GM23248 (cell line): ENCODE results near the gene TMEM131L. TPM values are rescaled to one million over a fixed set of nuclear protein-coding genes. Genes with fewer than 3 reads are reported as not detected.

Experiments
- DNase-seq: peaks from one replicate; pipeline ENCODE4 v3.0.0-alpha.2; 2015
- H2AFZ ChIP-seq: fragments of 200-600 bp; sonication (generic); 2 replicates; pipeline ENCODE4 v1.6.1; 2016; ENCODE audit warnings: antibody characterized with exemption
- H3F3A ChIP-seq: fragments of 200-600 bp; sonication (generic); 2 replicates; pipeline ENCODE4 v1.6.1; 2016; ENCODE audit warnings: mild to moderate bottlenecking, antibody characterized with exemption, mixed run types; ENCODE audit not compliant: insufficient read depth
- H3K27ac ChIP-seq: fragments of 200-600 bp; sonication (generic); 2 replicates; pipeline ENCODE4 v1.5.1; 2016; ENCODE audit warnings: mild to moderate bottlenecking
- H3K27me3 ChIP-seq: fragments of 200-600 bp; sonication (generic); replicated peaks from 2 replicates; pipeline ENCODE4 v1.6.1; 2016; ENCODE audit warnings: mild to moderate bottlenecking; ENCODE audit not compliant: insufficient read depth
- H3K36me3 ChIP-seq: fragments of 200-600 bp; sonication (generic); 2 replicates; pipeline ENCODE4 v1.6.1; 2016; ENCODE audit warnings: low read depth, mild to moderate bottlenecking
- H3K4me1 ChIP-seq: fragments of 200-600 bp; sonication (generic); 2 replicates; pipeline ENCODE4 v1.6.1; 2016; ENCODE audit warnings: mild to moderate bottlenecking; ENCODE audit not compliant: insufficient read depth
- H3K4me2 ChIP-seq: fragments of 200-600 bp; sonication (generic); one replicate; pipeline ENCODE4 v1.6.1; 2016; ENCODE audit warnings: mild to moderate bottlenecking; ENCODE audit not compliant: unreplicated experiment
- H3K4me3 ChIP-seq: fragments of 200-600 bp; sonication (generic); 2 replicates; pipeline ENCODE4 v1.5.1; 2016; ENCODE audit warnings: mild to moderate bottlenecking
- H3K79me2 ChIP-seq: fragments of 200-600 bp; sonication (generic); 2 replicates; pipeline ENCODE4 v1.6.1; 2016; ENCODE audit warnings: mild to moderate bottlenecking; ENCODE audit not compliant: insufficient read depth
- H3K9ac ChIP-seq: fragments of 200-600 bp; sonication (generic); 2 replicates; pipeline ENCODE4 v1.6.1; 2016; ENCODE audit warnings: mild to moderate bottlenecking
- H3K9me2 ChIP-seq: fragments of 200-600 bp; sonication (generic); 2 replicates; pipeline ENCODE4 v1.6.1; 2016; ENCODE audit warnings: mixed run types, mild to moderate bottlenecking, moderate library complexity; ENCODE audit not compliant: insufficient read depth
- H3K9me3 ChIP-seq: fragments of 200-600 bp; sonication (generic); one replicate; pipeline ENCODE4 v1.6.1; 2017; ENCODE audit warnings: low read depth
- H4K20me1 ChIP-seq: fragments of 200-600 bp; sonication (generic); 2 replicates; pipeline ENCODE4 v1.6.0; 2016; ENCODE audit not compliant: insufficient read depth
- EZH2 ChIP-seq: fragments of 200-600 bp; sonication (generic); IDR thresholded peaks from 2 replicates; pipeline ENCODE4 v1.6.1; 2018; ENCODE audit warnings: antibody characterized with exemption, mild to moderate bottlenecking; ENCODE audit not compliant: insufficient read depth, poor library complexity, severe bottlenecking
- EZH2phosphoT487 ChIP-seq: fragments of 200-600 bp; sonication (generic); IDR thresholded peaks from 2 replicates; pipeline ENCODE4 v1.6.1; 2018; ENCODE audit warnings: antibody characterized with exemption, moderate library complexity, mild to moderate bottlenecking, low read depth; ENCODE audit not compliant: insufficient read depth
- WGBS, 2 experiments: methylation state at CpG; one replicate each; pipeline ENCODE4 v1.1.6; 2015 to 2017; ENCODE audit warnings: low lambda C conversion rate in 2 of 2, low coverage in 1 of 2; ENCODE audit errors: missing lambda C conversion rate in 2 of 2; 5-methylcytosine and 5-hydroxymethylcytosine counted together
- in situ Hi-C: fragments of 300-500 bp; cut with MboI; formaldehyde crosslinking; loops from 2 replicates; pipeline ENCODE4 v1.15.0; 2020
- polyA plus RNA-seq: library from polyadenylated mRNA; unstranded; fragments of >200 nt; fragmentation: Nextera tagmentation; extraction: Ambion mirVana; gene quantifications from 2 replicates; pipeline ENCODE4 v1.2.1, GENCODE V29; 2016
- total RNA-seq: library from RNA; depleted of rRNA; stranded (reverse); fragments of >200 nt; shearing (Covaris generic); gene quantifications from 2 replicates; pipeline ENCODE4 v1.2.3, GENCODE V29; 2014

TMEM131L gene
- total and polyA plus RNA-seq, 2 experiments from 2014 or later: 8.7 to 11.1 TPM

GRCh38 chr4:153432965-153433753 is 33.0 kb upstream of the TMEM131L start:
- H4K20me1 ChIP-seq: no peaks in the 10 kb centered on the region
- no peaks in the 10 kb centered on the region for H3K36me3 ChIP-seq
- DNase-seq: peak; percentile 89
- no peaks in the 10 kb centered on the region for H3K9me3 ChIP-seq
- in situ Hi-C loops: loop anchor here (10.0 kb wide), 1 partner anchor 142 kb away; no protein-coding TSS in a partner anchor
- no peak overlapping the region for H2AFZ ChIP-seq
- H3K27ac ChIP-seq: 0 out of 2 replicates have a peak overlapping the region, but pooled peaks have one; percentile 16
- H3K9ac ChIP-seq: no peak overlapping the region
- H3K4me3 ChIP-seq: no peak overlapping the region
- H3K27me3 ChIP-seq: no peaks in the 10 kb centered on the region
- WGBS, 2 experiments: 68 to 72% methylated on average over 12 of the region's 12 CpGs
- H3K9me2 ChIP-seq: no peaks in the 10 kb centered on the region
- H3K4me2 ChIP-seq: no peak overlapping the region
- TF ChIP-seq EZH2phosphoT487 (no peak), EZH2 (no peak)
- no peaks in the 10 kb centered on the region for H3K79me2 ChIP-seq
- H3F3A ChIP-seq: peaks cover 27% of the 10 kb centered on the region
- H3K4me1 ChIP-seq: peaks cover 4% of the 10 kb centered on the region

GRCh38 chr4:153433754-153434105 is 32.4 kb upstream of the TMEM131L start:
- 82 to 83% methylated on average over 3 of the region's 3 CpGs for WGBS, 2 experiments
- no peaks in the 10 kb centered on the region for H3K27me3 ChIP-seq
- no peak overlapping the region for H3K4me3 ChIP-seq
- DNase-seq: no peak
- H2AFZ ChIP-seq: no peak overlapping the region
- no peak for TF ChIP-seq EZH2phosphoT487
- TF ChIP-seq EZH2: no peak
- in situ Hi-C loops: loop anchor here (10.0 kb wide), 1 partner anchor 141 kb away; no protein-coding TSS in a partner anchor
- H3K4me2 ChIP-seq: no peak overlapping the region
- H3K36me3 ChIP-seq: no peaks in the 10 kb centered on the region
- H3K27ac ChIP-seq: no peak overlapping the region
- no peaks in the 10 kb centered on the region for H4K20me1 ChIP-seq
- no peaks in the 10 kb centered on the region for H3K9me3 ChIP-seq
- no peak overlapping the region for H3K9ac ChIP-seq
- H3K4me1 ChIP-seq: no peaks in the 10 kb centered on the region
- no peaks in the 10 kb centered on the region for H3K79me2 ChIP-seq
- no peaks in the 10 kb centered on the region for H3K9me2 ChIP-seq
- H3F3A ChIP-seq: peaks cover 21% of the 10 kb centered on the region; the same call in 1 of the 2 replicates

GRCh38 chr4:153434190-153434589 is 32.0 kb upstream of the TMEM131L start:
- H3K9ac ChIP-seq: no peak overlapping the region
- H2AFZ ChIP-seq: no peak overlapping the region
- no peaks in the 10 kb centered on the region for H3K9me2 ChIP-seq
- TF ChIP-seq EZH2: no peak
- no peak for TF ChIP-seq EZH2phosphoT487
- no peaks in the 10 kb centered on the region for H4K20me1 ChIP-seq
- H3K27me3 ChIP-seq: no peaks in the 10 kb centered on the region
- H3K4me3 ChIP-seq: no peak overlapping the region
- H3K36me3 ChIP-seq: no peaks in the 10 kb centered on the region
- H3K79me2 ChIP-seq: no peaks in the 10 kb centered on the region
- H3K27ac ChIP-seq: no peak overlapping the region
- H3K4me1 ChIP-seq: no peaks in the 10 kb centered on the region
- H3K9me3 ChIP-seq: no peaks in the 10 kb centered on the region
- 50 to 53% methylated on average over 2 of the region's 2 CpGs for WGBS, 2 experiments
- H3K4me2 ChIP-seq: no peak overlapping the region
- peaks cover 17% of the 10 kb centered on the region; the same call in 1 of the 2 replicates for H3F3A ChIP-seq
- in situ Hi-C loops: loop anchor here (10.0 kb wide), 1 partner anchor 141 kb away; no protein-coding TSS in a partner anchor
- DNase-seq: no peak

GRCh38 chr4:153438916-153439756 is 27.0 kb upstream of the TMEM131L start:
- Histone ChIP-seq H3K4me1 (no peaks in the 10 kb centered on the region), H3K9ac (no peak overlapping the region), H2AFZ (no peak overlapping the region), H3K9me3 (no peaks in the 10 kb centered on the region), H3K4me3 (no peak overlapping the region), H3K27me3 (no peaks in the 10 kb centered on the region), H4K20me1 (no peaks in the 10 kb centered on the region), H3K9me2 (no peaks in the 10 kb centered on the region), H3K36me3 (no peaks in the 10 kb centered on the region), H3F3A (peaks cover under 1% of the 10 kb centered on the region; the same call in 1 of the 2 replicates), H3K27ac (no peak overlapping the region), H3K4me2 (no peak overlapping the region), H3K79me2 (no peaks in the 10 kb centered on the region)
- in situ Hi-C loops: loop anchor here (10.0 kb wide), 1 partner anchor 136 kb away; no protein-coding TSS in a partner anchor
- no peak for TF ChIP-seq EZH2phosphoT487
- no peak for TF ChIP-seq EZH2
- no peak for DNase-seq
- WGBS, 2 experiments: 90 to 91% methylated on average over 13 of the region's 13 CpGs
